ENCODE measurements around the gene LRRC27.

GRCh38 chr10:132427939-132428367 lies 96.0 kb downstream of the LRRC27 start:
- TF ChIP-seq, protein P1, sequence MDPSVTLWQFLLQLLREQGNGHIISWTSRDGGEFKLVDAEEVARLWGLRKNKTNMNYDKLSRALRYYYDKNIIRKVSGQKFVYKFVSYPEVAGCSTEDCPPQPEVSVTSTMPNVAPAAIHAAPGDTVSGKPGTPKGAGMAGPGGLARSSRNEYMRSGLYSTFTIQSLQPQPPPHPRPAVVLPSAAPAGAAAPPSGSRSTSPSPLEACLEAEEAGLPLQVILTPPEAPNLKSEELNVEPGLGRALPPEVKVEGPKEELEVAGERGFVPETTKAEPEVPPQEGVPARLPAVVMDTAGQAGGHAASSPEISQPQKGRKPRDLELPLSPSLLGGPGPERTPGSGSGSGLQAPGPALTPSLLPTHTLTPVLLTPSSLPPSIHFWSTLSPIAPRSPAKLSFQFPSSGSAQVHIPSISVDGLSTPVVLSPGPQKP (IDR thresholded peaks at IDR 0.05; ENCODE audit: borderline replicate concordance, low read depth, low read length) = no peak
- no peak for TF ChIP-seq POLR2A (IDR thresholded peaks at IDR 0.05; ENCODE audit: low read depth, low read length)
- TF ChIP-seq CTCF (conservative IDR thresholded peaks at IDR 0.05; ENCODE audit: low read depth, low read length) = no peak
- TF ChIP-seq SMC3 (IDR thresholded peaks at IDR 0.05; ENCODE audit: low read depth, low read length) = no peak
- no peak for TF ChIP-seq CEBPB (IDR thresholded peaks at IDR 0.05; ENCODE audit: low read depth, low read length)
- TF ChIP-seq, protein P2, sequence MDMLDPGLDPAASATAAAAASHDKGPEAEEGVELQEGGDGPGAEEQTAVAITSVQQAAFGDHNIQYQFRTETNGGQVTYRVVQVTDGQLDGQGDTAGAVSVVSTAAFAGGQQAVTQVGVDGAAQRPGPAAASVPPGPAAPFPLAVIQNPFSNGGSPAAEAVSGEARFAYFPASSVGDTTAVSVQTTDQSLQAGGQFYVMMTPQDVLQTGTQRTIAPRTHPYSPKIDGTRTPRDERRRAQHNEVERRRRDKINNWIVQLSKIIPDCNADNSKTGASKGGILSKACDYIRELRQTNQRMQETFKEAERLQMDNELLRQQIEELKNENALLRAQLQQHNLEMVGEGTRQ (IDR thresholded peaks at IDR 0.05; ENCODE audit: low read depth, low read length) = no peak
- no peak for TF ChIP-seq RAD21 (IDR thresholded peaks at IDR 0.05; ENCODE audit: low read length)
